ENCODE results near the gene FDPS.

DNA sequence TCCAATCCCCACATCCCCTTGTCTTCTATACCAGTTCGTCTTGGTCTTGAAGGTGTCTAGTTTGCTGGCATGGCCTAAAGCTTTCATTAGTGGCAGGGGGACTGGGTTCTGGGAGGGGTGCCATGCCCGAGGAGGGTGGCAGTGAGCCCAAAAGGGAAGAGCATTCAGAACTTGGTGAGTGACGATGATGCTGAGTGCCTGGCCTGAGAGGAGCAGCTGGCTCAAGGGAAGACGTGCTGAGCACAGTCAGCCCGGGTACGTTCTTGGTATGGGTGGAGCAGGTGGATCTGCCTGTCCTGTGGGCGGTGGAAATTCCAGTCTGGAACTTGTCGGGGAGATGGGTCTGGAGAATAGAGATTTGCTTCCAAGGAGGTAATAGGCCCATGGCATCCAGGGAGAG, 4.6 kb downstream of the FDPS start:
- TF ChIP-seq, protein P1, sequence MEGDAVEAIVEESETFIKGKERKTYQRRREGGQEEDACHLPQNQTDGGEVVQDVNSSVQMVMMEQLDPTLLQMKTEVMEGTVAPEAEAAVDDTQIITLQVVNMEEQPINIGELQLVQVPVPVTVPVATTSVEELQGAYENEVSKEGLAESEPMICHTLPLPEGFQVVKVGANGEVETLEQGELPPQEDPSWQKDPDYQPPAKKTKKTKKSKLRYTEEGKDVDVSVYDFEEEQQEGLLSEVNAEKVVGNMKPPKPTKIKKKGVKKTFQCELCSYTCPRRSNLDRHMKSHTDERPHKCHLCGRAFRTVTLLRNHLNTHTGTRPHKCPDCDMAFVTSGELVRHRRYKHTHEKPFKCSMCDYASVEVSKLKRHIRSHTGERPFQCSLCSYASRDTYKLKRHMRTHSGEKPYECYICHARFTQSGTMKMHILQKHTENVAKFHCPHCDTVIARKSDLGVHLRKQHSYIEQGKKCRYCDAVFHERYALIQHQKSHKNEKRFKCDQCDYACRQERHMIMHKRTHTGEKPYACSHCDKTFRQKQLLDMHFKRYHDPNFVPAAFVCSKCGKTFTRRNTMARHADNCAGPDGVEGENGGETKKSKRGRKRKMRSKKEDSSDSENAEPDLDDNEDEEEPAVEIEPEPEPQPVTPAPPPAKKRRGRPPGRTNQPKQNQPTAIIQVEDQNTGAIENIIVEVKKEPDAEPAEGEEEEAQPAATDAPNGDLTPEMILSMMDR (IDR thresholded peaks at IDR 0.05), result no peak
- TF ChIP-seq POLR2AphosphoS5 (IDR thresholded peaks at IDR 0.05) (no peak), POLR2A (IDR thresholded peaks at IDR 0.05) (no peak)
